ENCODE results near the gene ZNF226.
"Not testable (repeated sequence)": the region's sequence is repeated elsewhere in the genome, so short reads cannot be mapped to it uniquely, and the experiment has no call there.

The ZNF226 gene

GRCh38 chr19:44196772-44197171 is 31.9 kb downstream of the ZNF226 start:
- no peak overlapping the region for H3K27ac ChIP-seq
- TF ChIP-seq CTCF (IDR thresholded peaks at IDR 0.05) (no peak), ZFX (IDR thresholded peaks at IDR 0.05; ENCODE audit: borderline replicate concordance) (no peak)

- TF ChIP-seq ZFX (IDR thresholded peaks at IDR 0.05; ENCODE audit: borderline replicate concordance) = no peak
- TF ChIP-seq CTCF (IDR thresholded peaks at IDR 0.05) = no peak
- no peak overlapping the region for H3K27ac ChIP-seq
Observed at GRCh38 chr19:44202470-44202869, 37.6 kb downstream of the ZNF226 start.

GRCh38 chr19:44202974-44203373 is 38.1 kb downstream of the ZNF226 start:
- TF ChIP-seq CTCF (IDR thresholded peaks at IDR 0.05) = no peak
- TF ChIP-seq ZFX (IDR thresholded peaks at IDR 0.05; ENCODE audit: borderline replicate concordance) = no peak
- H3K27ac ChIP-seq = no peak overlapping the region

GRCh38 chr19:44203877-44204276 is 39.0 kb downstream of the ZNF226 start:
- H3K27ac ChIP-seq = not testable (repeated sequence)

- TF ChIP-seq ZFX (IDR thresholded peaks at IDR 0.05; ENCODE audit: borderline replicate concordance) (no peak), CTCF (IDR thresholded peaks at IDR 0.05) (no peak)
- H3K27ac ChIP-seq = no peak overlapping the region
Observed at GRCh38 chr19:44204772-44205171, 39.9 kb downstream of the ZNF226 start.

GRCh38 chr19:44207126-44207803 is 42.4 kb downstream of the ZNF226 start:
- peak overlapping the region; percentile 72 for H3K27ac ChIP-seq
- TF ChIP-seq CTCF (IDR thresholded peaks at IDR 0.05) (no peak), ZFX (IDR thresholded peaks at IDR 0.05; ENCODE audit: borderline replicate concordance) (no peak)

- peak within 1 kb of the TSS; percentile 72 for H3K27ac ChIP-seq
Observed at GRCh38 chr19:44212250-44212865, 47.5 kb downstream of the ZNF226 start, which contains the start of gene ZNF227. TSS of gene ZNF227 (plus strand) at chr19:44212532. CDS start at chr19:44217793, 5,261 bp downstream.

More at GRCh38 chr19:44212250-44212865, 47.5 kb downstream of the ZNF226 start, which contains the start of gene ZNF227:
- TF ChIP-seq ZFX (IDR thresholded peaks at IDR 0.05; ENCODE audit: borderline replicate concordance) = no peak
- TF ChIP-seq CTCF (IDR thresholded peaks at IDR 0.05) = no peak

Measured in 22Rv1 (cell line).